Activated CD8-positive, alpha-beta T cell treated with anti-CD3 and anti-CD28 coated beads for 36 hours (primary cell): ENCODE measurements around the gene UBQLN2. TPM values are rescaled to one million over a fixed set of nuclear protein-coding genes. Genes with fewer than 3 reads are reported as not detected.
"Not testable (repeated sequence)": the region's sequence is repeated elsewhere in the genome, so short reads cannot be mapped to it uniquely, and the experiment has no call there.

Source experiments
- ATAC-seq: fragments of 200-7000 bp; cut with Tn5 transposase; one replicate; pipeline ENCODE4 v1.10.0; 2021; ENCODE audit warnings: mild to moderate bottlenecking, moderate library complexity
- CTCF ChIA-PET: fragments of 350-600 bp; sonication (Branson Sonifier 250); formaldehyde crosslinking; loops from one replicate; lab custom pipeline; 2021; ENCODE audit warnings: antibody characterized with exemption; lab: Charles Lee
- POLR2A ChIA-PET: fragments of 350-600 bp; sonication (Branson Sonifier 250); formaldehyde crosslinking; loops from one replicate; lab custom pipeline; 2021; ENCODE audit warnings: antibody characterized with exemption; lab: Charles Lee
- DNase-seq: peaks from one replicate; pipeline ENCODE4 v3.0.0-alpha.2; 2020
- H3K27ac Mint-ChIP-seq: one replicate; pipeline ENCODE4 v1.8.0; 2021; ENCODE audit warnings: mild to moderate bottlenecking, mixed read lengths
- H3K27me3 Mint-ChIP-seq: one replicate; pipeline ENCODE4 v1.8.0; 2021; ENCODE audit warnings: mixed read lengths
- H3K36me3 Mint-ChIP-seq: one replicate; pipeline ENCODE4 v1.8.0; 2021; ENCODE audit warnings: low read depth, mixed read lengths
- H3K4me1 Mint-ChIP-seq: one replicate; pipeline ENCODE4 v1.8.0; 2021; ENCODE audit warnings: low read depth, mixed read lengths
- H3K4me3 Mint-ChIP-seq: one replicate; pipeline ENCODE4 v1.8.0; 2021; ENCODE audit warnings: mild to moderate bottlenecking, moderate library complexity, mixed read lengths
- H3K9me3 Mint-ChIP-seq: one replicate; pipeline ENCODE4 v1.8.0; 2021; ENCODE audit warnings: mixed read lengths
- CTCF ChIP-seq: fragments of 200-600 bp; IDR thresholded peaks from one replicate; pipeline ENCODE4 v1.8.0; 2022; ENCODE audit warnings: antibody characterized with exemption, mild to moderate bottlenecking
- intact Hi-C: fragments of 100-400 bp; cut with micrococcal nuclease; formaldehyde crosslinking; loops from one replicate; pipeline ENCODE4 v1.10.0; 2022
- total RNA-seq, 2 experiments: library from RNA; stranded (reverse); gene quantifications; one replicate each; pipeline ENCODE4 v1.2.3, GENCODE V29; 2021

Gene UBQLN2
- total RNA-seq, result 10 to 100 TPM; 31.9 to 33.0 TPM

- ChIA-PET POLR2A (interaction anchor here (1.0 kb wide), 1 partner anchor 17 kb away, joined by 3 read pairs; no protein-coding TSS in a partner anchor), CTCF (no interaction called here)
- H3K27ac Mint-ChIP-seq, result peak within 1 kb of the TSS; percentile 98
- intact Hi-C loops, result loop anchor here (10.0 kb wide), 1 partner anchor 251 kb away; no protein-coding TSS in a partner anchor
- ATAC-seq (peak; percentile 81), DNase-seq (peak; percentile 82)
- H3K9me3 Mint-ChIP-seq, result no peaks in the 10 kb centered on the region
- no peaks in the 10 kb centered on the region for H3K27me3 Mint-ChIP-seq
- H3K4me1 Mint-ChIP-seq, result peaks cover 2% of the 10 kb centered on the region
- peaks cover 24% of the 10 kb centered on the region for H3K36me3 Mint-ChIP-seq
- TF ChIP-seq CTCF, result no peak
- H3K4me3 Mint-ChIP-seq, result peak within 1 kb of the TSS; percentile 87
Observed at GRCh38 chrX:56563231-56564161, at the start of gene UBQLN2. UBQLN2 (plus strand) TSS chrX:56563627; CDS start chrX:56563874, 247 bp downstream.

GRCh38 chrX:56519642-56520041 is 43.8 kb upstream of the UBQLN2 start:
- Mint-ChIP-seq H3K27ac (no peak overlapping the region), H3K36me3 (peaks cover 1% of the 10 kb centered on the region), H3K4me3 (no peak overlapping the region), H3K27me3 (no peaks in the 10 kb centered on the region), H3K9me3 (no peaks in the 10 kb centered on the region), H3K4me1 (no peaks in the 10 kb centered on the region)
- ChIA-PET CTCF (no interaction called here), POLR2A (no interaction called here)
- ATAC-seq, result no peak
- DNase-seq, result no peak
- no peak for TF ChIP-seq CTCF
- intact Hi-C loops, result no loop called here

GRCh38 chrX:56529482-56530007 is 33.9 kb upstream of the UBQLN2 start:
- intact Hi-C loops, H3K4me1 Mint-ChIP-seq, H3K27me3 Mint-ChIP-seq, POLR2A ChIA-PET, H3K36me3 Mint-ChIP-seq, DNase-seq, CTCF ChIA-PET, H3K9me3 Mint-ChIP-seq, H3K27ac Mint-ChIP-seq, H3K4me3 Mint-ChIP-seq, ATAC-seq: not testable (repeated sequence)

- CTCF ChIA-PET, result no interaction called here
- no peak for TF ChIP-seq CTCF
- peaks cover 1% of the 10 kb centered on the region for H3K36me3 Mint-ChIP-seq
- H3K4me3 Mint-ChIP-seq, result no peak overlapping the region
- no peak overlapping the region for H3K27ac Mint-ChIP-seq
- no peaks in the 10 kb centered on the region for H3K27me3 Mint-ChIP-seq
- POLR2A ChIA-PET, result no interaction called here
- ATAC-seq (no peak), DNase-seq (no peak)
- peaks cover 1% of the 10 kb centered on the region for H3K9me3 Mint-ChIP-seq
- intact Hi-C loops, result no loop called here
- H3K4me1 Mint-ChIP-seq, result no peaks in the 10 kb centered on the region
Observed at GRCh38 chrX:56530011-56530410, 33.4 kb upstream of the UBQLN2 start.

GRCh38 chrX:56550667-56551066 is 12.8 kb upstream of the UBQLN2 start:
- intact Hi-C loops, result no loop called here
- Mint-ChIP-seq H3K27me3 (no peaks in the 10 kb centered on the region), H3K4me3 (no peak overlapping the region), H3K27ac (no peak overlapping the region), H3K36me3 (peaks cover 3% of the 10 kb centered on the region), H3K4me1 (no peaks in the 10 kb centered on the region), H3K9me3 (peaks cover 13% of the 10 kb centered on the region)
- DNase-seq, result no peak
- CTCF ChIA-PET, result no interaction called here
- POLR2A ChIA-PET, result no interaction called here
- no peak for TF ChIP-seq CTCF
- ATAC-seq, result no peak
